Inflammatory macrophage treated with lipopolysaccharide for 1 hour (primary cell): ENCODE results near the gene TMEM117.
"Not testable (repeated sequence)": the region's sequence is repeated elsewhere in the genome, so short reads cannot be mapped to it uniquely, and the experiment has no call there.

Source experiments
- DNase-seq, 2 donors: peaks; one replicate each; pipeline ENCODE4 v3.0.0-alpha.2; 2020 to 2022

Gene TMEM117

GRCh38 chr12:44118946-44119345 is 283.1 kb downstream of the TMEM117 start:
- DNase-seq = no peak

GRCh38 chr12:44126806-44127205 is 290.9 kb downstream of the TMEM117 start:
- DNase-seq = no peak

- no peak for DNase-seq
These were observed 292.3 kb downstream of the TMEM117 start for GRCh38 chr12:44127966-44128710.

GRCh38 chr12:44143175-44143574 is 307.3 kb downstream of the TMEM117 start:
- DNase-seq = no peak

GRCh38 chr12:44148936-44149335 is 313.1 kb downstream of the TMEM117 start:
- no peak for DNase-seq

- DNase-seq = no peak
These were observed 318.2 kb downstream of the TMEM117 start for GRCh38 chr12:44154128-44154527.

GRCh38 chr12:44155358-44155757 is 319.5 kb downstream of the TMEM117 start:
- DNase-seq = no peak

- DNase-seq = no peak
These were observed 321.5 kb downstream of the TMEM117 start for GRCh38 chr12:44157359-44157758.

- DNase-seq = no peak
These were observed 322.9 kb downstream of the TMEM117 start for GRCh38 chr12:44158746-44159145.

GRCh38 chr12:44159216-44159615 is 323.3 kb downstream of the TMEM117 start:
- no peak for DNase-seq

GRCh38 chr12:44159862-44160261 is 324.0 kb downstream of the TMEM117 start:
- no peak for DNase-seq

- DNase-seq = no peak
These were observed 327.1 kb downstream of the TMEM117 start for GRCh38 chr12:44162961-44163360.

GRCh38 chr12:44174053-44174452 is 338.2 kb downstream of the TMEM117 start:
- no peak for DNase-seq

GRCh38 chr12:44184499-44185206 is 348.8 kb downstream of the TMEM117 start:
- no peak for DNase-seq

- DNase-seq = no peak
These were observed 357.4 kb downstream of the TMEM117 start for GRCh38 chr12:44193281-44193680.

GRCh38 chr12:44195719-44196118 is 359.8 kb downstream of the TMEM117 start:
- DNase-seq = not testable (repeated sequence)

GRCh38 chr12:44206045-44206444 is 370.2 kb downstream of the TMEM117 start:
- DNase-seq = no peak

GRCh38 chr12:44217146-44217883 is 381.4 kb downstream of the TMEM117 start:
- DNase-seq = no peak

GRCh38 chr12:44223736-44224135 is 387.9 kb downstream of the TMEM117 start:
- no peak for DNase-seq

GRCh38 chr12:44224399-44225148 is 388.7 kb downstream of the TMEM117 start:
- no peak for DNase-seq

GRCh38 chr12:44225149-44225510 is 389.2 kb downstream of the TMEM117 start:
- DNase-seq = no peak

- DNase-seq = no peak
These were observed 391.7 kb downstream of the TMEM117 start for GRCh38 chr12:44227616-44228015.

GRCh38 chr12:44229846-44230245 is 394.0 kb downstream of the TMEM117 start:
- DNase-seq = no peak
